SK-N-MC (cell line): ENCODE results near the gene TPO.
"Not testable (repeated sequence)": the region's sequence is repeated elsewhere in the genome, so short reads cannot be mapped to it uniquely, and the experiment has no call there.

Experiments
- DNase-seq: peaks from one replicate; pipeline ENCODE4 v3.0.0-alpha.2; 2011; ENCODE audit warnings: low read depth, low spot score
- H3K27ac ChIP-seq: fragments of 200-600 bp; sonication (generic); 2 replicates; pipeline ENCODE4 v1.5.1; 2016; ENCODE audit warnings: mixed run types
- H3K36me3 ChIP-seq: fragments of 200-600 bp; sonication (generic); 2 replicates; pipeline ENCODE4 v1.6.1; 2017; ENCODE audit warnings: antibody characterized with exemption, low read length, mixed read lengths; ENCODE audit not compliant: insufficient read depth
- H3K4me3 ChIP-seq: fragments of 200-600 bp; sonication (generic); 2 replicates; pipeline ENCODE4 v1.5.1; 2016
- H3K9ac ChIP-seq: fragments of 200-600 bp; sonication (generic); 2 replicates; pipeline ENCODE4 v1.8.0; 2017; ENCODE audit warnings: mixed run types, mixed read lengths; ENCODE audit not compliant: insufficient read length
- H3K9me3 ChIP-seq: fragments of 200-600 bp; sonication (generic); 2 replicates; pipeline ENCODE4 v1.6.1; 2017; ENCODE audit warnings: low read depth, mild to moderate bottlenecking, antibody characterized with exemption, low read length, moderate library complexity, mixed read lengths
- EZH2 ChIP-seq: fragments of 200-600 bp; sonication (generic); IDR thresholded peaks from one replicate; pipeline ENCODE4 v1.6.1; 2017; ENCODE audit warnings: antibody characterized with exemption
- FOXP2 ChIP-seq: optimal IDR thresholded peaks from 2 replicates; pipeline ENCODE3; 2011; ENCODE audit warnings: mild to moderate bottlenecking, moderate library complexity; ENCODE audit not compliant: insufficient read depth; ENCODE audit errors: extremely low read length, control extremely low read depth
- POLR2AphosphoS5 ChIP-seq: IDR thresholded peaks from 2 replicates; pipeline ENCODE4 v1.6.1; 2012; ENCODE audit warnings: mild to moderate bottlenecking, low read depth, low read length, borderline replicate concordance

The TPO gene

GRCh38 chr2:1488181-1488671, 75.0 kb downstream of the TPO start:
- no peak overlapping the region for H3K9ac ChIP-seq

GRCh38 chr2:1488851-1489250, 75.6 kb downstream of the TPO start:
- no peak for TF ChIP-seq POLR2AphosphoS5
- no peak for DNase-seq
- Histone ChIP-seq H3K9ac (no peak overlapping the region), H3K4me3 (no peak overlapping the region), H3K9me3 (no peaks in the 10 kb centered on the region), H3K36me3 (no peaks in the 10 kb centered on the region), H3K27ac (no peak overlapping the region)

More at GRCh38 chr2:1488181-1488671, 75.0 kb downstream of the TPO start:
- no peak for DNase-seq
- Histone ChIP-seq H3K27ac (no peak overlapping the region), H3K9me3 (no peaks in the 10 kb centered on the region), H3K36me3 (no peaks in the 10 kb centered on the region), H3K4me3 (no peak overlapping the region)
- no peak for TF ChIP-seq FOXP2
- no peak for TF ChIP-seq POLR2AphosphoS5
- no peak for TF ChIP-seq EZH2

- H3K9me3 ChIP-seq = no peaks in the 10 kb centered on the region
- H3K9ac ChIP-seq = no peak overlapping the region
- H3K36me3 ChIP-seq = no peaks in the 10 kb centered on the region
- DNase-seq = no peak
- TF ChIP-seq EZH2 = no peak
- TF ChIP-seq FOXP2 = no peak
- TF ChIP-seq POLR2AphosphoS5 = no peak
- no peak overlapping the region for H3K27ac ChIP-seq
- H3K4me3 ChIP-seq = no peak overlapping the region
Observed at GRCh38 chr2:1489486-1489885, 76.2 kb downstream of the TPO start.

GRCh38 chr2:1490381-1490780, 77.1 kb downstream of the TPO start:
- H3K4me3 ChIP-seq, H3K36me3 ChIP-seq, DNase-seq, H3K27ac ChIP-seq, H3K9ac ChIP-seq, H3K9me3 ChIP-seq: not testable (repeated sequence)

- Histone ChIP-seq H3K9ac (no peak overlapping the region), H3K36me3 (no peaks in the 10 kb centered on the region), H3K27ac (no peak overlapping the region), H3K4me3 (no peak overlapping the region), H3K9me3 (no peaks in the 10 kb centered on the region)
- DNase-seq = no peak
- TF ChIP-seq FOXP2 = no peak
Observed at GRCh38 chr2:1491751-1492150, 78.5 kb downstream of the TPO start.

- H3K9me3 ChIP-seq, H3K9ac ChIP-seq, H3K36me3 ChIP-seq, H3K4me3 ChIP-seq, DNase-seq, H3K27ac ChIP-seq: not testable (repeated sequence)
Observed at GRCh38 chr2:1492231-1492630, 79.0 kb downstream of the TPO start.

GRCh38 chr2:1492711-1493430, 79.6 kb downstream of the TPO start:
- TF ChIP-seq FOXP2 (no peak), EZH2 (no peak), POLR2AphosphoS5 (no peak)

GRCh38 chr2:1493431-1494126, 80.3 kb downstream of the TPO start:
- no peaks in the 10 kb centered on the region for H3K36me3 ChIP-seq
- no peak for DNase-seq
- TF ChIP-seq EZH2 = no peak
- no peak for TF ChIP-seq FOXP2
- no peak for TF ChIP-seq POLR2AphosphoS5
- no peak overlapping the region for H3K4me3 ChIP-seq
- H3K9ac ChIP-seq = no peak overlapping the region
- H3K27ac ChIP-seq = no peak overlapping the region
- no peaks in the 10 kb centered on the region for H3K9me3 ChIP-seq

More at GRCh38 chr2:1492711-1493430, 79.6 kb downstream of the TPO start:
- no peak overlapping the region for H3K9ac ChIP-seq
- H3K36me3 ChIP-seq = no peaks in the 10 kb centered on the region
- H3K4me3 ChIP-seq = no peak overlapping the region
- no peaks in the 10 kb centered on the region for H3K9me3 ChIP-seq
- no peak overlapping the region for H3K27ac ChIP-seq
- no peak for DNase-seq

- Histone ChIP-seq H3K4me3 (no peak overlapping the region), H3K36me3 (no peaks in the 10 kb centered on the region), H3K27ac (no peak overlapping the region), H3K9me3 (no peaks in the 10 kb centered on the region), H3K9ac (no peak overlapping the region)
- DNase-seq = no peak
- TF ChIP-seq FOXP2 (no peak), POLR2AphosphoS5 (no peak)
Observed at GRCh38 chr2:1494257-1494656, 81.0 kb downstream of the TPO start.
